DMS153 treated with DMSO at 0.1 percent for 48 hours (cell line): ENCODE data around the gene PHYHIPL.

Experiments used
- DNase-seq: peaks from one replicate; lab custom pipeline; 2025; ENCODE audit not compliant: unreplicated experiment; lab: John Stamatoyannopoulos, UW

Gene PHYHIPL

DNA sequence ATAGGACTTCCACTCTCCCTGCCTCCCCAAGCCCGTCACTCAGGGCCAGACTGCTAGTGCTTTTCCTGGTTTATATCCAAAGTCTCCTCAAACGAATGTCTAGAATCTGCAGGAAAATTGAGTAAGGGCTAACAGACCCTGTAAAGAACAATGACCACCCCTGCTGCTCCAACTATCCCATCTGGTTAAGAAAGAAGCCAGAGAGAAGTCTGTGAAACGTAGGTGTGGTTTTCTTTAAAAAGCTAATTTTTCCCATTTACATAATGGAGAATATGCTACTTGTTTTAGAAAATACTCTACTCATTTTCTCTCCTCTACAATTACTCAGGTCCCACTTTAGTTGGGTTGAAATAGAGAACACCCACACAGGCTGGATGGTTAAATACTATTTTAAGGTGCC lies 113.4 kb downstream of the PHYHIPL start:
- no peak for DNase-seq

DNA sequence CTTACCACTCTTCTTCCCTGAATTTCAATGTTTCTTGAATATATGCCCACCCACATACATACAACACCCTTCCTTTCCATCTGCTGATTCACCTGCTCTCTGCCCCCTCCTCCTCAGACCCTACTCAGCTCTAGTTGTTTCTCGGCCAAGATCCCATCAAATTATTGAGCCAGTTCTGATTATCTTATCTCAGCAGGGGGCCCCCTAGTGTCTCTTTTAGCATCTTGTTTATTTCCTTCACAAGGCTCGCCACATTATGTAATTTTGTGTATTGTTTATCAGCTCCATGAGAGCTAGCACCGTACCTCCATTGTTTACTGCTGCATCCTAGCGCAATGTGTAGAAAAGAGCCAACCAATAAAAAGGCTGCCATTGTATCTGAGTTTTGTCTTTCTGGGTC lies 114.0 kb downstream of the PHYHIPL start:
- no peak for DNase-seq
